Adrenal gland (tissue), 12 donors: Measurements from ENCODE around the gene ZSCAN31. TPM values are rescaled to one million over a fixed set of nuclear protein-coding genes. Genes with fewer than 3 reads are reported as not detected.
"Not testable (repeated sequence)": the region's sequence is repeated elsewhere in the genome, so short reads cannot be mapped to it uniquely, and the experiment has no call there.

Source experiments
- DNase-seq, 7 donors: peaks; one replicate each; pipeline ENCODE4 v3.0.0-alpha.2; 2019 to 2020
- H3K27ac ChIP-seq, 5 donors: fragments of 200-600 bp; sonication (generic) in 4 of 5; 1 replicate in 3 of 5; 2 replicates in 2 of 5; pipeline versions ENCODE4 v1.5.1 to v1.8.0; 2016 to 2020; ENCODE audit warnings: mild to moderate bottlenecking in 1 of 5
- H3K27me3 ChIP-seq: fragments of 200-600 bp; 2 replicates; pipeline ENCODE4 v1.8.0; 2021
- H3K36me3 ChIP-seq, 2 donors: fragments of 200-600 bp; replicated peaks in 1 of 2; 1 replicate in 1 of 2; 2 replicates in 1 of 2; pipeline versions ENCODE4 v1.5.1 to v1.8.0; 2018 to 2022
- H3K4me1 ChIP-seq, 2 donors: fragments of 200-600 bp; replicated peaks in 1 of 2; 1 replicate in 1 of 2; 2 replicates in 1 of 2; pipeline versions ENCODE4 v1.5.1 to v1.8.0; 2018 to 2021
- H3K4me3 ChIP-seq, 4 donors: fragments of 200-600 bp; sonication (generic) in 3 of 4; one replicate each; pipeline ENCODE4 v1.5.1; 2016 to 2018
- H3K9me3 ChIP-seq, 3 donors: fragments of 200-600 bp; sonication (generic) in 1 of 3; replicated peaks in 1 of 3; 1 replicate in 2 of 3; 2 replicates in 1 of 3; pipeline versions ENCODE4 v1.5.1 to v1.8.0; 2016 to 2021
- POLR2A ChIP-seq, 2 donors: fragments of 450-650 bp; IDR thresholded peaks; one replicate each; pipeline ENCODE4 v1.6.1; 2017; ENCODE audit warnings: antibody characterized with exemption in 2 of 2, mild to moderate bottlenecking in 2 of 2, moderate library complexity in 1 of 2
- WGBS, 4 donors: extraction: QIAGEN DNeasy Blood & Tissue Kit in 2 of 4; methylation state at CpG; one replicate each; pipeline versions ENCODE4 v1.1.5 to v1.1.7; 2013 to 2017; 5-methylcytosine and 5-hydroxymethylcytosine counted together
- intact Hi-C, 2 donors: fragments of 100-400 bp; cut with DNase I; formaldehyde crosslinking; loops; one replicate each; pipeline versions ENCODE4 v1.14.1 to v1.15.0; 2022 to 2023
- polyA plus RNA-seq, 3 donors: library from polyadenylated mRNA; stranded (reverse); fragments of 200-250 nt in 2 of 3; fragments of 350-450 nt in 1 of 3; fragmentation: Illumina TruSeq in 1 of 3; extraction: RNeasy Lipid Tissue Mini Kit (QIAGEN cat#74804) in 1 of 3; gene quantifications; one replicate each; pipeline ENCODE4 v1.2.3, GENCODE V29; 2013 to 2014
- total RNA-seq, 9 donors: library from RNA; depleted of rRNA in 4 of 9; stranded (reverse); fragments of >200 nt in 4 of 9; fragments of 120-200 nt in 1 of 9; fragmentation: NEBNext Ultra II Directional in 1 of 9; extraction: Animal tissue kit (Norgen Biotek cat#: 25700) in 1 of 9; gene quantifications; one replicate each; pipeline versions ENCODE4 v1.1.0 to v1.2.4, GENCODE V29; 2013 to 2023
- TF ChIP-seq, protein P1 (sequence below), 6 experiments: fragments of 450-650 bp in 4 of 6; fragments of 200-600 bp in 2 of 6; sonication (generic) in 1 of 6; IDR thresholded peaks; 1 replicate in 5 of 6; 2 replicates in 1 of 6; pipeline versions ENCODE4 v1.5.1 to v1.8.0; 2016 to 2021; ENCODE audit warnings: antibody characterized with exemption in 6 of 6, mild to moderate bottlenecking in 2 of 6, moderate library complexity in 1 of 6
- donor health status: healthy with polysubstance abuse.
- donor health status: Bipolar disorder and iron deficiency.
- donor health status: DM: yes; HTN: yes; CAD: no.
- donor health status: DM: no; HTN: no; CAD: no.
- donor health status: DM: no; HTN: no; CAD: no.
- donor health status: DM: yes; HTN: yes; CAD: no.

Gene ZSCAN31
- total and polyA plus RNA-seq, 12 donors, result 2.3 to 13.5 (median 7.2) TPM

DNA sequence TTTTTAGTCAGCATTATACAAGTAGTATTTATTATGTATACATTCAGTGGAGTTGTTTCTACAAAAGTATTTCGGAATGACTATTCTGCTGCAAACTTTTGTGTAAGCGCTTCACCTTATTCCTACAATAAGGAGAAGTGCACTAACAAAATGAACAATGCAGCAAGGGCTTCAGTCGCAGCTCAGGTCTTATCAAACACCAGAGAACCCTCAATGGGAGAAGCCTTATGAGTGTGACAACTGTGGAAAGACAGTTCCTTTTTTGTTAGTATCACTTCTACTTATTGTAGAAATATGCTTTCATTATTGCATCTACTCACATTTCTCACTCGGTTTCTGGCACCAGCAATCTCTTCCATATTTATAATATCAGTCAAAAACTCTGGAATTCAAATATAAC is 32.6 kb upstream of the ZSCAN31 start:
- H3K36me3 ChIP-seq, result peaks cover 0 to 24% of the 10 kb centered on the region in 2 donors
- WGBS, 4 donors, result 81 to 87% (median 82%) methylated on average over 4 of the region's 4 CpGs
- no peak for DNase-seq
- H3K27ac ChIP-seq, result no peak overlapping the region
- no peaks in the 10 kb centered on the region for H3K9me3 ChIP-seq
- intact Hi-C loops, result no loop called here
- TF ChIP-seq POLR2A (IDR thresholded peaks at IDR 0.05), result no peak
- TF ChIP-seq, protein P1, sequence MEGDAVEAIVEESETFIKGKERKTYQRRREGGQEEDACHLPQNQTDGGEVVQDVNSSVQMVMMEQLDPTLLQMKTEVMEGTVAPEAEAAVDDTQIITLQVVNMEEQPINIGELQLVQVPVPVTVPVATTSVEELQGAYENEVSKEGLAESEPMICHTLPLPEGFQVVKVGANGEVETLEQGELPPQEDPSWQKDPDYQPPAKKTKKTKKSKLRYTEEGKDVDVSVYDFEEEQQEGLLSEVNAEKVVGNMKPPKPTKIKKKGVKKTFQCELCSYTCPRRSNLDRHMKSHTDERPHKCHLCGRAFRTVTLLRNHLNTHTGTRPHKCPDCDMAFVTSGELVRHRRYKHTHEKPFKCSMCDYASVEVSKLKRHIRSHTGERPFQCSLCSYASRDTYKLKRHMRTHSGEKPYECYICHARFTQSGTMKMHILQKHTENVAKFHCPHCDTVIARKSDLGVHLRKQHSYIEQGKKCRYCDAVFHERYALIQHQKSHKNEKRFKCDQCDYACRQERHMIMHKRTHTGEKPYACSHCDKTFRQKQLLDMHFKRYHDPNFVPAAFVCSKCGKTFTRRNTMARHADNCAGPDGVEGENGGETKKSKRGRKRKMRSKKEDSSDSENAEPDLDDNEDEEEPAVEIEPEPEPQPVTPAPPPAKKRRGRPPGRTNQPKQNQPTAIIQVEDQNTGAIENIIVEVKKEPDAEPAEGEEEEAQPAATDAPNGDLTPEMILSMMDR (IDR thresholded peaks at IDR 0.05), result no peak
- no peaks in the 10 kb centered on the region for H3K27me3 ChIP-seq
- no peaks in the 10 kb centered on the region for H3K4me1 ChIP-seq
- H3K4me3 ChIP-seq, result no peak overlapping the region

DNA sequence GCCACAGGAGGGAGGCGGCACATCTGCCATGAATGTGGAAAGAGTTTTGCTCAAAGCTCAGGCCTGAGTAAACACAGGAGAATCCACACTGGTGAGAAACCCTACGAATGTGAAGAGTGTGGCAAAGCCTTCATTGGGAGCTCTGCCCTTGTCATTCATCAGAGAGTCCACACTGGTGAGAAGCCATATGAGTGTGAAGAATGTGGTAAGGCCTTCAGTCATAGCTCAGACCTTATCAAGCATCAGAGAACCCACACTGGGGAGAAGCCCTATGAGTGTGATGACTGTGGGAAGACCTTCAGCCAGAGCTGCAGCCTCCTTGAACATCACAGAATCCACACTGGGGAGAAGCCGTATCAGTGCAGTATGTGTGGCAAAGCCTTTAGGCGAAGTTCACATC is 29.6 kb upstream of the ZSCAN31 start:
- H3K27ac ChIP-seq, intact Hi-C loops, H3K9me3 ChIP-seq, H3K4me1 ChIP-seq, DNase-seq, H3K27me3 ChIP-seq, H3K4me3 ChIP-seq: not testable (repeated sequence)
- H3K36me3 ChIP-seq, result peaks cover 0 to 38% of the 10 kb centered on the region in 2 donors
- 91 to 95% (median 93%) methylated on average over 4 of the region's 4 CpGs for WGBS, 4 donors

DNA sequence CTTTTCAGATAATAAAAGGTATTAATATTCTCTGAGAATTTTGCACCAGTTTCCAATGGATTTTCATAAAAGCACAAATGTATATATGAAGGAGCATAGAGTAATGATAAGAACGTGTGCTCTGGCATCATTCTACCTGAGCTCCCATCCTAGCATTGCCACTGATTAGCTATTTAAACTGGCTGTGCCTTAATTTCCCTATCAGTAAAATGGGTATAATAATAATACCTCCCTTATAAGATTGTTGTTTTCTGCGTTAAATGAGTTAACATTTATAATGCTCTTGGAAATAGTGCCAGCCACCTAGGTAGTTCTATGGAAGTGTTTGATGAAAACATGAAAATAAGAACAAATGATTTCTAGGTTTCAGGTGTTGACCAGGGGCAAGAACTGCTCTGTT is 25.0 kb upstream of the ZSCAN31 start:
- peaks cover 0 to 4% of the 10 kb centered on the region in 2 donors for H3K4me1 ChIP-seq
- DNase-seq, result no peak
- no peaks in the 10 kb centered on the region for H3K9me3 ChIP-seq
- TF ChIP-seq, protein P1 (IDR thresholded peaks at IDR 0.05), result no peak
- no peak for TF ChIP-seq POLR2A (IDR thresholded peaks at IDR 0.05)
- 91 to 96% (median 92%) methylated on average over 2 of the region's 2 CpGs for WGBS, 4 donors
- no peak overlapping the region for H3K4me3 ChIP-seq
- H3K36me3 ChIP-seq, result peaks cover 0 to 45% of the 10 kb centered on the region in 2 donors
- intact Hi-C loops, result no loop called here
- H3K27me3 ChIP-seq, result no peaks in the 10 kb centered on the region
- H3K27ac ChIP-seq, result no peak overlapping the region

DNA sequence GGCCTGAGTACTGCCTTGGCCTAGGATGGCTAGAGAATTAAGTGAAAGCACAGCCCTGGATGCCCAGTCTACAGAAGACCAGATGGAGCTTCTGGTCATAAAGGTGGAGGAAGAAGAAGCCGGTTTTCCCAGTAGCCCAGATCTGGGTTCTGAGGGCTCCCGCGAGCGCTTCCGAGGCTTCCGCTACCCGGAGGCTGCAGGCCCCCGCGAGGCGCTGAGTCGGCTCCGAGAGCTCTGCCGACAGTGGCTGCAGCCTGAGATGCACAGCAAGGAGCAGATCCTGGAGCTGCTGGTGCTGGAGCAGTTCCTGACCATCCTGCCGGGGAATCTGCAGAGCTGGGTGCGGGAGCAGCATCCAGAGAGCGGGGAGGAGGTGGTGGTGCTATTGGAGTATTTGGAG is 23.6 kb upstream of the ZSCAN31 start:
- not testable (repeated sequence) for H3K9me3 ChIP-seq, DNase-seq, H3K4me3 ChIP-seq, H3K27me3 ChIP-seq, H3K27ac ChIP-seq
- intact Hi-C loops, result loop anchor here (5.0 to 10.0 kb wide), 6 partner anchors 75 to 455 kb away; partner anchors contain the start of genes NKAPL (in 1 of the 2), PGBD1 (in 1 of the 2), ZKSCAN4 (in 1 of the 2) and ZNF165 (in 1 of the 2)
- WGBS, 4 donors, result 94 to 96% (median 96%) methylated on average over 12 to 14 of the region's 16 CpGs; no CpG with 5 or more reads in 1 of the 4 donors
- Histone ChIP-seq H3K36me3 (peaks cover 0 to 32% of the 10 kb centered on the region in 2 donors), H3K4me1 (peaks cover 4 to 12% of the 10 kb centered on the region in 2 donors)

DNA sequence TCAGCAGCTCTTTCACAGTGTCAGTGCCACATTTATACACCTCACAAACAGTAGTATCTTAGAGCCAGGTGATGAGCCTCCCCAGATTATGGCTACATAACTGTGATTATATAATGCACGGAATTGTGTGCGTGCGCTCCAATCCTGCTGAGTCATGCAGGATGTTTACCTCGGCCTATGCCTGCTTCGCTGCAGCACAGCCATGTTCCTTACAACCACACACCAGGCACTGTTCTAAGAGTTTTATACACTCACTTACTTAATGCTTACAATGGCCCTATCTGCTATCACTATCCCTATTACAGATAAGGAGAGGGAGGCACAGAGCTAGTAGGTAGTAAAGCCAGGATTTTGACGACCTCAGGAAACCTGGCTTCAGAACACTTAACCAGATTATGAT is 21.1 kb upstream of the ZSCAN31 start:
- WGBS, 4 donors, result 81 to 87% (median 85%) methylated on average over 6 of the region's 6 CpGs
- H3K4me3 ChIP-seq, result no peak overlapping the region
- intact Hi-C loops, result loop anchor here (5.0 to 10.0 kb wide), 6 partner anchors 72 to 452 kb away; partner anchors contain the start of genes NKAPL (in 1 of the 2), PGBD1 (in 1 of the 2), ZKSCAN4 (in 1 of the 2) and ZNF165 (in 1 of the 2)

More for the DNA sequence above, 21.1 kb upstream of the ZSCAN31 start:
- no peaks in the 10 kb centered on the region for H3K9me3 ChIP-seq
- TF ChIP-seq POLR2A (IDR thresholded peaks at IDR 0.05), result no peak
- TF ChIP-seq, protein P1 (IDR thresholded peaks at IDR 0.05), result no peak
- H3K27ac ChIP-seq, result no peak overlapping the region
- peaks cover 0 to 7% of the 10 kb centered on the region in 2 donors for H3K36me3 ChIP-seq
- no peaks in the 10 kb centered on the region for H3K27me3 ChIP-seq
- DNase-seq, result no peak
- peaks cover 4 to 12% of the 10 kb centered on the region in 2 donors for H3K4me1 ChIP-seq
